Ovary (tissue), 3 donors: ENCODE data around the gene KCNC2.

Experiments
- POLR2A ChIP-seq: fragments of 450-650 bp; IDR thresholded peaks from one replicate; pipeline ENCODE4 v1.6.1; 2017; ENCODE audit warnings: antibody characterized with exemption, mild to moderate bottlenecking, moderate library complexity
- TF ChIP-seq, protein P1 (sequence below), 3 donors: fragments of 450-650 bp in 2 of 3; fragments of 200-600 bp in 1 of 3; IDR thresholded peaks; one replicate each; pipeline versions ENCODE4 v1.5.1 to v1.8.0; 2016 to 2022; ENCODE audit warnings: antibody characterized with exemption in 3 of 3, mild to moderate bottlenecking in 1 of 3
- donor health status: DM: no; HTN: no; CAD: no.

DNA sequence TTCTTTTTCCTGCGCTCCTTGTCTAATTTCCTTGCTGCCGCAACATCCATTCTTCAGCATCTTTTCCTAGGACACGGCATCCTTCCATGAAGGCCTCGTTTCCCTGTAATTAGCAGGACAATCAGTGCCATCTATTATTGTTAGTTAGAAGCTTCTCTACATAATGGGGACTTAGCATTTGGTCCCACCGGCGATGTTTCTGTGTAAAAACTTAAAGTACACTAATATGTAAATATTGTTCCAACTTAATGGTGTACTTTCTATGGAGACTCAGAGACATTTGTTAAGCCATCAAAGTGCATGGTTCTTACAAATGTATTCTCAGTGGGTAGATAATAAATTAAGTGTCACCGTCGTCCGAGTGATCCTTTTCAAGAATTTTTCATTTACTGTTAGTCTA lies 17.4 kb downstream of the KCNC2 start:
- TF ChIP-seq, protein P1, sequence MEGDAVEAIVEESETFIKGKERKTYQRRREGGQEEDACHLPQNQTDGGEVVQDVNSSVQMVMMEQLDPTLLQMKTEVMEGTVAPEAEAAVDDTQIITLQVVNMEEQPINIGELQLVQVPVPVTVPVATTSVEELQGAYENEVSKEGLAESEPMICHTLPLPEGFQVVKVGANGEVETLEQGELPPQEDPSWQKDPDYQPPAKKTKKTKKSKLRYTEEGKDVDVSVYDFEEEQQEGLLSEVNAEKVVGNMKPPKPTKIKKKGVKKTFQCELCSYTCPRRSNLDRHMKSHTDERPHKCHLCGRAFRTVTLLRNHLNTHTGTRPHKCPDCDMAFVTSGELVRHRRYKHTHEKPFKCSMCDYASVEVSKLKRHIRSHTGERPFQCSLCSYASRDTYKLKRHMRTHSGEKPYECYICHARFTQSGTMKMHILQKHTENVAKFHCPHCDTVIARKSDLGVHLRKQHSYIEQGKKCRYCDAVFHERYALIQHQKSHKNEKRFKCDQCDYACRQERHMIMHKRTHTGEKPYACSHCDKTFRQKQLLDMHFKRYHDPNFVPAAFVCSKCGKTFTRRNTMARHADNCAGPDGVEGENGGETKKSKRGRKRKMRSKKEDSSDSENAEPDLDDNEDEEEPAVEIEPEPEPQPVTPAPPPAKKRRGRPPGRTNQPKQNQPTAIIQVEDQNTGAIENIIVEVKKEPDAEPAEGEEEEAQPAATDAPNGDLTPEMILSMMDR (IDR thresholded peaks at IDR 0.05) = no peak
- TF ChIP-seq POLR2A = no peak
